ENCODE results near the gene CAPN7.
"Not testable (repeated sequence)": the region's sequence is repeated elsewhere in the genome, so short reads cannot be mapped to it uniquely, and the experiment has no call there.

DNA sequence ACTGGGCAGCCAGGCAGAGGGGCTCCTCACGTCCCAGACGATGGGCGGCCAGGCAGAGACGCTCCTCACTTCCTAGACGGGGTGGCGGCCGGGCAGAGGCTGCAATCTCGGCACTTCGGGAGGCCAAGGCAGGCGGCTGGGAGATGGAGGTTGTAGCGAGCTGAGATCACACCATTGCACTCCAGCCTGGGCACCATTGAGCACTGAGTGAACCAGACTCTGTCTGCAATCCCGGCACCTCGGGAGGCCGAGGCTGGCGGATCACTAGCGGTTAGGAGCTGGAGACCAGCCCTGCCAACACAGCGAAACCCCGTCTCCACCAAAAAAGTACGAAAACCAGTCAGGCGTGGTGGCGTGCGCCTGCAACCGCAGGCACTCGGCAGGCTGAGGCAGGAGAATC, 42.4 kb upstream of the CAPN7 start:
- TF ChIP-seq CTCF (conservative IDR thresholded peaks at IDR 0.05 in 1 of 2, IDR thresholded peaks at IDR 0.05 in 1 of 2; ENCODE audit: low read depth in 1 of 2, low read length in 2 of 2); EZH2 (IDR thresholded peaks at IDR 0.05; ENCODE audit: low read length, missing control alignments): not testable (repeated sequence)

Measured in fibroblast of lung (primary cell).